ENCODE results near the gene DDX56. TPM values are rescaled to one million over a fixed set of nuclear protein-coding genes. Genes with fewer than 3 reads are reported as not detected.
"Not testable (repeated sequence)": the region's sequence is repeated elsewhere in the genome, so short reads cannot be mapped to it uniquely, and the experiment has no call there.

The DDX56 gene
- total RNA-seq, 6 experiments from 2014 or later, result 62.2 to 81.9 (median 70.1) TPM

DNA sequence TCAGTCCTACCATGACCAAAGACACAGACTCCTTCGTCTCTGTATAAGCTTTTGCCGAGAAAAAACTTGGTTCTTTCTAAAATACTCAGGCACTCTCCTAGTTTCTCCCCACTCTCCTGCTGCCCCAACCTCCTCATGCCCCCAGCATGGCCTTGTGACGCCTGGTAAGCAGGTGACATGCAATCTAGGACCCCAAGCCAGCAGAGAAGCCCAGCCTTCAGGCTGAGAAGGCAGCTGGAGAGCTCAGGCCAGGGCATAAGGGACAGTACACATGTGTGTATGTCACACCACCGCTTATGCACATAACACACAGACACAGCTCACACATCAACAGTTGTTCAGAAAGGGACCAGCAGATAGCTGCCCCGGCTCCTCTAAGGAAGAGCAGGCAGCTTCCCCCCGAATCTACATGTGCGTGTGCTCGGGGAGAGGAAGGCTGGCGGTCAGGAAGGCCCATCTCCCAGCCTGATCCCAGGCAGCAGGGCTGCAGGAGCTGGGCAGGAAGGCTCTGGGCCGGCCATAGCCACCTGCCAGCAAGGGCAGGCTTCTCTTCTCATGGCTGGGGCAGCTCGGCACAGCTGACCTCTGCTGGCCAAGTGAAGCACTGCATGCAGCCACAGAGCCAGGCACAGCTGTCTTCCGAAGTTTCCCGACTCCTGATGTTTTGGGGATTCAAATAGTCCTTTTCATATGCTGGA lies 8.5 kb downstream of the DDX56 start:
- Mint-ChIP-seq H3K27ac (no peak overlapping the region; the same call in 1 of the 2 replicates), H3K36me3 (ENCODE audit: low read depth) (peaks cover 40% of the 10 kb centered on the region), H3K27me3 (ENCODE audit: insufficient read depth) (peaks cover 2% of the 10 kb centered on the region), H3K9me3 (no peaks in the 10 kb centered on the region), H3K4me1 (ENCODE audit: low read depth) (peaks cover 19% of the 10 kb centered on the region), H3K4me3 (no peak overlapping the region)
- TF ChIP-seq, protein P1, sequence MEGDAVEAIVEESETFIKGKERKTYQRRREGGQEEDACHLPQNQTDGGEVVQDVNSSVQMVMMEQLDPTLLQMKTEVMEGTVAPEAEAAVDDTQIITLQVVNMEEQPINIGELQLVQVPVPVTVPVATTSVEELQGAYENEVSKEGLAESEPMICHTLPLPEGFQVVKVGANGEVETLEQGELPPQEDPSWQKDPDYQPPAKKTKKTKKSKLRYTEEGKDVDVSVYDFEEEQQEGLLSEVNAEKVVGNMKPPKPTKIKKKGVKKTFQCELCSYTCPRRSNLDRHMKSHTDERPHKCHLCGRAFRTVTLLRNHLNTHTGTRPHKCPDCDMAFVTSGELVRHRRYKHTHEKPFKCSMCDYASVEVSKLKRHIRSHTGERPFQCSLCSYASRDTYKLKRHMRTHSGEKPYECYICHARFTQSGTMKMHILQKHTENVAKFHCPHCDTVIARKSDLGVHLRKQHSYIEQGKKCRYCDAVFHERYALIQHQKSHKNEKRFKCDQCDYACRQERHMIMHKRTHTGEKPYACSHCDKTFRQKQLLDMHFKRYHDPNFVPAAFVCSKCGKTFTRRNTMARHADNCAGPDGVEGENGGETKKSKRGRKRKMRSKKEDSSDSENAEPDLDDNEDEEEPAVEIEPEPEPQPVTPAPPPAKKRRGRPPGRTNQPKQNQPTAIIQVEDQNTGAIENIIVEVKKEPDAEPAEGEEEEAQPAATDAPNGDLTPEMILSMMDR (IDR thresholded peaks at IDR 0.05), result peak; percentile 99
- DNase-seq, result peak; percentile 48

DNA sequence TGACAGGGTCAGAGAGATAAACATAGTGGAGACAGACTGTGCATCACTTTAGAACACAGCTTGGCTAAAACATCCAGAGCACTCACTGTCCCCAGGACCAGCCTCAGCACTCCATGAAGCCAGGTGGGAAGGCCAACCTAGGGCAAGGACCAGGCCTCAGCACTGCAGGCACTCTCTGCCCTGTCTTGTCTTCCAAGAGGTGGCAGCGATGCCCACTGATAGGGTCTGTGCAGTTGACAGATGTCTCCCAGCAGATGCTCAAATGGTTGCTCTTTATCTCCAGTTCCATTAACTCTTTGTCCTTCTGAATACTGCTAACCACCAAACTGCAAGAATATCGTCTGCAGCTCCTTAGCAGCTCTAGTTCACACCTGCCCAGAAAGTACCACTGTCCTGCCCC lies 9.1 kb downstream of the DDX56 start:
- no peak overlapping the region for H3K4me3 Mint-ChIP-seq
- peaks cover 19% of the 10 kb centered on the region for H3K4me1 Mint-ChIP-seq (ENCODE audit: low read depth)
- no peak overlapping the region for H3K27ac Mint-ChIP-seq
- TF ChIP-seq, protein P1 (IDR thresholded peaks at IDR 0.05), result no peak
- no peak for DNase-seq
- H3K36me3 Mint-ChIP-seq (ENCODE audit: low read depth), result peaks cover 37% of the 10 kb centered on the region
- no peaks in the 10 kb centered on the region for H3K9me3 Mint-ChIP-seq
- peaks cover 2% of the 10 kb centered on the region for H3K27me3 Mint-ChIP-seq (ENCODE audit: insufficient read depth)

DNA sequence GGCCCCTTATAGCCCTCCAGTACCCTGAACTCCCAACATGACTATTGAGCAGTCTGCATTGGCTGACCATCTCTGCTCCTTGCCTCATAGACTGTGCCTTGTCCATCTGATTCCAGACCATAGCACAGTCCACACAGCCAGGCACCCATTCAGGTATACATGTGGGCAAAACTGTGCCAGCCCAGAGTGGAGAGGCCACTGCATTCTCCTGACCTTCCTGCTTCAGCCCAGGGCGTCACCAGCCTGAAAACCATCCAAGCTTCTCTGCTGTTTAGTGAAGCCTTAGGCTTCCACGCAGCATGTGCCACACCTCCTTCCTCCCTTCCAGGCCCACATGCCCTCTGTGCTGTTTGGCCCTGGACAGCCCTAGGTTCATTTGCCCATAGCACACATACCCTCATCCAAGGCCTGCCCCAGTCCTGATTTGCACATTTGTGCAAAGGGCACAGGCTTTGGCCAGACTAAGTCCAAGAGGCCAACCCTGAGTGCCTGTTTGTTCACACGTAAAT lies 10.5 kb downstream of the DDX56 start:
- DNase-seq, result no peak
- TF ChIP-seq, protein P1 (IDR thresholded peaks at IDR 0.05), result no peak
- peaks cover 23% of the 10 kb centered on the region for H3K36me3 Mint-ChIP-seq (ENCODE audit: low read depth)
- peaks cover 2% of the 10 kb centered on the region for H3K27me3 Mint-ChIP-seq (ENCODE audit: insufficient read depth)
- H3K9me3 Mint-ChIP-seq, result no peaks in the 10 kb centered on the region
- H3K4me3 Mint-ChIP-seq, result no peak overlapping the region
- H3K4me1 Mint-ChIP-seq (ENCODE audit: low read depth), result peaks cover 19% of the 10 kb centered on the region
- no peak overlapping the region; the same call in 1 of the 2 replicates for H3K27ac Mint-ChIP-seq

DNA sequence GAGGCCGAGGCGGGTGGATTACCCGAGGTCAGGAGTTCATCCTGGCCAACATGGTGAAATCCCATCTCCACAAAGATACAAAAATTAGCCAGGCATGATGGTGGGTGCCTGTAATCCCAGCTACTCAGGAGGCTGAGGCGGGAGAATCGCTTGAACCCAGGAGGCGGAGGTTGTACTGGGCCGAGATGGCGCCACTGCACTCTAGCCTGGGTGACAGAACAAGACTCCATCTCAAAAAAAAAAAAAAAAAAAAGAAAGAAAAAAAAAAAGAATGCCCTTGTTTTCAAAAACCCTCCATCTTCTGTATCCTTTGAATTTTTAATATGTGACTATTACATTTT lies 11.1 kb downstream of the DDX56 start:
- not testable (repeated sequence) for H3K4me3 Mint-ChIP-seq; DNase-seq; H3K9me3 Mint-ChIP-seq; H3K27me3 Mint-ChIP-seq (ENCODE audit: insufficient read depth)
- Mint-ChIP-seq H3K27ac (peak overlapping the region; percentile 15; the same call in 1 of the 2 replicates), H3K36me3 (ENCODE audit: low read depth) (peaks cover 19% of the 10 kb centered on the region), H3K4me1 (ENCODE audit: low read depth) (peaks cover 19% of the 10 kb centered on the region)

DNA sequence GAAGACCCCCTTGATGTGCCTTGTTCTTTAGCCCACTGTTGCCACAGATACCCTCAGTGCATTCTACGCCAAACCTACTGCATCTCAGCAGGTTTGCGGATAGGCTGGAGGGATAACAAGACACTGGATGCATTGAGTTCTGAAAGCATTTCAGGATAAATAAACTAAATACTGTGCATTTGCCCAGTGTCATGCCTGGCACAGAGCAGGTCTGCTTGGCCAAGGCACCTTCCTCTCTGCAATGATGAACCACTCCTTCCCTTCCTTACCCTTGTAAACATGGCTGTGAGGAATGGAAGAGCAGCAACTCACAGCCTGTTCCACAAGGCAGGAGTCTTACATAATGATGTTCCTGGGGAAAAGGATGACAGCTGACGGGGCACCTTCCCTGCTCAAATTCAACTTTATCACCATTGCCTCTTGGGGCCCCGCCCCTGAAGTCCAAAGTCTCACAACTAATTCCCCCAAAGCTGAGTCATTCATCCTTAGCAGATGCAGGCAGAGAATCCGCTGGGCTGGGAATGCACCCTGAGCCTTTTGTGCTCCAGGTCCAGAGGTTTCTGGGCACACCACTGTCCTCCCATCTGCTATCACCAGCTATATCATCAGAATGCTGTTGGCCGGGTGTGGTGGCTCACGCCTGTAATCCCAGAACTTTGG lies 11.6 kb downstream of the DDX56 start:
- TF ChIP-seq, protein P1 (IDR thresholded peaks at IDR 0.05), result no peak
- no peaks in the 10 kb centered on the region for H3K9me3 Mint-ChIP-seq
- H3K27me3 Mint-ChIP-seq (ENCODE audit: insufficient read depth), result peaks cover 3% of the 10 kb centered on the region
- no peak overlapping the region for H3K4me3 Mint-ChIP-seq
- peaks cover 15% of the 10 kb centered on the region for H3K36me3 Mint-ChIP-seq (ENCODE audit: low read depth)
- peak; percentile 55 for DNase-seq
- H3K4me1 Mint-ChIP-seq (ENCODE audit: low read depth), result peaks cover 19% of the 10 kb centered on the region
- H3K27ac Mint-ChIP-seq, result peak overlapping the region; percentile 15; the same call in 1 of the 2 replicates

DNA sequence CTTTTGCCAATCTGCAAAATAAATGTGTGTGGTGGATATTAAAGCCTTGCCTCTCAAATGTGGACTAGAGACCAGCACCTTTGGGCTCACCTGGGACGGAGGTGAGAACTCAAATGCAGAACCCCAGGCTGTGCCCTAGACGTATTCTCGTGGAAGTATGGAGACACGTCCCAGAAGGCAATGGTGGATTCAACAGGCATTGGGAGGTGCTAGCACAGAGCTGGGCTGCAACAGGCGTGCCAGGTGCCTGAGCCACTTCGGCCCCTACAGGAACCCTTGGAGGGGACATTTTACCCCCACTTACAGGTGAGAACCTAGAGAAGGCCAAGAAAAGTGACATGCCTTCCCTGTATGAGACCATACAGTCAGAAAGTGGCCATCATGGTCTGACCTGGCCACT lies 12.2 kb downstream of the DDX56 start:
- Mint-ChIP-seq H3K4me1 (ENCODE audit: low read depth) (peaks cover 19% of the 10 kb centered on the region), H3K27me3 (ENCODE audit: insufficient read depth) (peaks cover 3% of the 10 kb centered on the region), H3K27ac (no peak overlapping the region), H3K9me3 (no peaks in the 10 kb centered on the region), H3K4me3 (no peak overlapping the region), H3K36me3 (ENCODE audit: low read depth) (peaks cover 15% of the 10 kb centered on the region)
- DNase-seq, result no peak
- TF ChIP-seq, protein P1 (IDR thresholded peaks at IDR 0.05), result no peak

Measured in HFFc6 (cell line).